G401.6 (cell line): ENCODE measurements around the gene CTBP2.
A peak's percentile ranks its signal among the peaks of the same experiment; 100 is the strongest.
"Not testable (repeated sequence)": the region's sequence is repeated elsewhere in the genome, so short reads cannot be mapped to it uniquely, and the experiment has no call there.

Experiments
- FAIRE-seq: peaks from 2 replicates; lab custom pipeline; 2012; peaks lifted over from hg19 to GRCh38; lab: Jason Lieb, UNC

CTBP2 gene

GRCh38 chr10:125062914-125063230, 97.5 kb downstream of the CTBP2 start:
- no peak for FAIRE-seq

DNA sequence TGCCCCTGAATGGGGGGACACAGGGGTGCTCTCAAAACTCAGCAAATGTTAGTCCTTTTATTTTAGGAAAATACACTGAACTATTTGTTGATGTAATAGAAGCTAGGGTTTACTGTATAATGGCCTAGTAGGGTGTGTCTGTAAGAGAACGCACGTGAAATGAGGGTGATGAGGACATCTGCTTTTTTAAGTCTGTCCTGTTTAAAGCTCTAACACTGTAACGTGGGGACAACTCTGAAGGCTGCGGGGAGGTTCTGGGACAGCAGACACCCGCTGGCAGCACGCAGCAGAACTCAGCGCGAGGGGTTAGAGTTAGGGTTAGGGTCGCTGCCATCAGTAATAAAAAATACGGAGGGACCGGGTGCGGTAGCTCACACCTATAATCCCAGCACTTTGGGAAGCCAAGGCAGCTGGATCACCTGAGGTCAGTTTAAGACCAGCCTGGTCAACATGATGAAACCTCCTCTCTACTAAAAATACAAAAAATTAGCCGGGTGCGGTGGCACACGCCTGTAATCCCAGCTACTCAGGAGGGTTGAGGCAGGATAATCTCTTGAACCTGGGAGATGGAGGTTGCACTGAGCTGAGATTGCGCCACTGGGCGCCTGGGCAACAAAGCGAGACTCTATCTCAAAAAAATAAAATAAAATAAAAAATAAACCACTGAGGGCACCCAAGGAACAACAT, 98.0 kb downstream of the CTBP2 start:
- no peak for FAIRE-seq

- FAIRE-seq: no peak
These were observed 98.7 kb downstream of the CTBP2 start for GRCh38 chr10:125061557-125062226.

DNA sequence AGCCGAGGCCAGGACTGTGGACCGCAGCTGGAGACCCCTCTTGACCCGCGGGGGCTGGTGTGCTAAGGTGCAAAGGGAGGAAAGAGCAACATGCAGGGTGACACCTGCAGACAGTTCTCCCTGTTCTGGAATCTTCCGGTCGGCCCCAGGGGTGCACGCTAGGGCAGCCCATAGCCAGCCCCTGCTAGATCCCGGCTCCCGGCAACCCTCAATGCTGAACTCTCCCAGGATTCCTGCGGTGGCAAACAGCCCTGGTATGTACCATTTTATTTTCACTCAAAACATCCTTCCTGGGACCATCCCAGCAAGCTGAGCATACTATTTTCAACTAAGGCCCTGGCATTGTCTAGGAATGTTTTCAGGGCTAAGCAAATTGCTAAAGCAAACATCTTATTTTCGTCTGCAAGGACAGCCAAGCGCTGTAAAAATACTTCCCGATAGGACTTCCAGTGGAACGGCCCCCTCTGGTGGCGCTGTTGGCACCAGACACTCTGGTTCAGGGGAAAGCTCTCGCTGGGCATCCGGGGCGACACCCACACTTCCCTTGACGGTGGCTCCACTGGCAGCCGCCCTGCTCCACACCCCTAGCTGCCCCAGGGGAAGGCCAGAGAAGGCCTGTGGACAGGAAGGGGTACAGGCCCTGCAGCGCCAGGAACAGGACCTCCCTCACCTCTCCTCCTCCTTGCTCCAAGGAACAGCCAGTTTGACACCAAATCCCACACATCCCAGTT, 99.4 kb downstream of the CTBP2 start:
- no peak for FAIRE-seq

DNA sequence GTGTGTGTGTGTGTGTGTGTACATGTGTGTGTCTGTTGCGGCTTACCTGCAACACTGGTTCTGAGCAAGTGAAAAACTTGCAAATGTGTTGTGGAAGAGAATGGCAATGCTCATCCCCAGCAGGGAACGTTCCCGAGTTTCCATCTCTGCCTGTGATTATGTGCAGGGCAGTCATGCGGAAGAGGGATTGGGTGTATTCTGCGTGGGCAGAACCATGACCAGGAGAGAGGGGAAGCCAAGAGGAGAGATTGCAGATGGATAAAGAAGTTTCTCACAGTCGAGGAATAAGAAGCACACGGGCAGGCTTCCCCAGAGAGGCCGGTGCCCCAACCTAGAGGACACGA, 99.9 kb downstream of the CTBP2 start:
- no peak for FAIRE-seq

- FAIRE-seq: no peak
These were observed 100.3 kb downstream of the CTBP2 start for GRCh38 chr10:125060026-125060425.

GRCh38 chr10:125059348-125059747, 101.0 kb downstream of the CTBP2 start:
- FAIRE-seq: not testable (repeated sequence)

- no peak for FAIRE-seq
These were observed 103.0 kb downstream of the CTBP2 start for GRCh38 chr10:125057158-125058001.

DNA sequence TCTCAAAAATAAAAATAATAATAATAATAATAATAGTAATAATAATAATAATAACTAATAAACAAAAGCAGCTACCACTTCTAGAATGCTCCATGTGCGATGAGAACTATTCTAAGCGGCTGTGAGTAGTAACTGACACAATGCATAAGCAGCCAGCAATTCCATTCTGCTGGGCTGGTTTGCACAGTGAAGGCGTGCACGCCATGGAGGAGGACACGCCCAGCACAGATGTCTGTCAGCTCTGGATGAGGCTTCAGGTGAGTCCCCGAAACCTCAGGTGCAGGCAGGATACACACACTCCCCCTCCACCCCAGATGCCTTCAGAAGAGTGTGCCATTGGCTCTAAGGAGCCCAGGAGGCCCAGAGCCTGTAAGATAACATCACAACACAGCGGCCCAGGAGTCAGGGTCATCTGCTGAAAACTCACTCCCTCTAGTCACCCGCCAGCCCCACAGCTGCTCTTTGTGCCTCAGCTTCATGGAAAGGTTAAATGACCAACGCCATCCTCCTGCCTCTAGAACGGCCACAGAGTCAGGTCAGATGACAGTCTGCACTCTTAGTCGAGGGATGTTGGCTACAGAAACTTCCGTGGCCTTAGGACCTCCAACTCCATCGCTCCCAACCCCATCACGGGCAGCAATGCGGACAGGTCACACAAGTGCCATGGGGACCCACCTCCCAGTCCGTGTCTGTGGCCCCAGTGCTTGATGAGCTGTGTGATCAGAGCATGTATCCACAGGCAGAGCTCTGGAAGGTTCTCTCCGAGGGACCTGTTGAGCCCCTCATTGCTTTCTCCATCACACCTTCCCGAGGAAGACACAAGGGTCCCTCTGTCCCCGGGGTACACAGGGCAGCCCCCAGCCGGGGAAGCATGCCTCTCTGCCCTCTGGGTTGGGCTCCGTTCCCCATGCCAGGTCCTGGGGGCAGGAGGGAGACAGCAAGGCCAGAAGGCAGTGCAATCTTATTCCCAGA, 103.9 kb downstream of the CTBP2 start:
- FAIRE-seq: no peak

DNA sequence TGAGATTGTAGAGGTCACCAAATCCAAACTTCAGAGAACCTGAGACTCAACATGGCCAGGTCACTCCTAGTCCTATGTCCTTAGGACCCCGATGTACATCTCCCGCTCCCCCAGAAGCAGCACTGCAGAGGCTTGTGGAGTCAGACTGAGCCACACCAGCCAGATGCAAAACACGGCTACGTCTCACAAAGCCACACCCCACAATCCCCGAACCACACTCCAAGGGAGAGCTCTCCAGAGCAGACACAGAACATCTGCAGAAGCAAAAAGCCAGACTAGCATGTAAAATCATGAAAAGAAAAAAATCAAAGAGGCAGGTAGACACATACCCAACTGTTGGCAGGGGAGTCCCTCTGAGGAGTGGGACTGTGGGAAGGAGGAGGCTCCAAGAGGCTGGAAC, 104.9 kb downstream of the CTBP2 start:
- no peak for FAIRE-seq

GRCh38 chr10:125054669-125055268, 105.6 kb downstream of the CTBP2 start:
- no peak for FAIRE-seq

- FAIRE-seq: no peak
These were observed 106.1 kb downstream of the CTBP2 start for GRCh38 chr10:125054216-125054615.

- no peak for FAIRE-seq
These were observed 108.2 kb downstream of the CTBP2 start for GRCh38 chr10:125052146-125052545.

- FAIRE-seq: no peak
These were observed 110.0 kb downstream of the CTBP2 start for GRCh38 chr10:125050383-125050782.

- FAIRE-seq: no peak
These were observed 111.0 kb downstream of the CTBP2 start for GRCh38 chr10:125049216-125049881.

DNA sequence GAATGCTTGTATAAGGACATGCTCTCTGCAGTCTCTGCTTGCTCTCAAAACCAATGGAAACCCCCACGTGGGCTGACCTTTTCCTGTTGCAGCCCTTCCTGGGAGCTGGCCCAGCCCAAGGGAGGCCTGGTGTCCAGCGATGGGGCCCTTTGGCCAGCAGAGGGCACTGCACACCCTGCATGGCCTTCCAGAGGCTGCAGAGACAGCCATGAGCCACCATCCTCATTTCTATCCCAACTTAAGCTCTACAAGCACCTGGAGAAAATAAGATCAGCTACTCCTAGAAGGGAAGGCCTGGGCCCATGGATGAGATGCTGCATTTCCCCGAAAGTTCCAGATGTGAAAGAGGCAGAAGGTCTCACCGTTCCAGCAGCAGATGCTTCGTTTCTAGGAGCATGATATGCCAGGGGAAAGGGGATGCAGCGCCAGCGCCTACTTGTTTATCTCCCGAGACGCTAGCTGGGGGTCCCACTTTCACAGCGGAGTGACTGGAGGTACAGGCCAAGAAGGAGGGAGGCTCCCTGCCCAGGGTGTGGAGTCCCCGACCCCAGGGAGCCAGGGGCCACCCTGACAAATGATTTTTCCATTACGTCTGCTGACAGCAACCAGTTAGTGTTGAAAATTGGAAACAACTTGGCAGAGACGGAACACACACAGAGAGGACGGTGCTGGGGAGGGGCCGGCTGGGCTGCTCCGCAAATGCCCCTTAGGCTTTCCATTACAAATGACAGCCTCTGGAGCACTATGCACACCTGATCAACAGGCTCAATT, 112.1 kb downstream of the CTBP2 start:
- peak; percentile 83 for FAIRE-seq

GRCh38 chr10:125043841-125044658, 116.3 kb downstream of the CTBP2 start:
- no peak for FAIRE-seq

GRCh38 chr10:125041856-125042506, 118.4 kb downstream of the CTBP2 start:
- no peak for FAIRE-seq
